CD4-positive, alpha-beta T cell treated with Interleukin-6 at 100 ng/mL for 8 hours (primary cell): Measurements from ENCODE around the gene TTLL12.

Experiments
- DNase-seq: peaks from one replicate; pipeline ENCODE4 v3.0.0-alpha.2; 2020; ENCODE audit warnings: mixed read lengths, low spot score

Gene TTLL12

DNA sequence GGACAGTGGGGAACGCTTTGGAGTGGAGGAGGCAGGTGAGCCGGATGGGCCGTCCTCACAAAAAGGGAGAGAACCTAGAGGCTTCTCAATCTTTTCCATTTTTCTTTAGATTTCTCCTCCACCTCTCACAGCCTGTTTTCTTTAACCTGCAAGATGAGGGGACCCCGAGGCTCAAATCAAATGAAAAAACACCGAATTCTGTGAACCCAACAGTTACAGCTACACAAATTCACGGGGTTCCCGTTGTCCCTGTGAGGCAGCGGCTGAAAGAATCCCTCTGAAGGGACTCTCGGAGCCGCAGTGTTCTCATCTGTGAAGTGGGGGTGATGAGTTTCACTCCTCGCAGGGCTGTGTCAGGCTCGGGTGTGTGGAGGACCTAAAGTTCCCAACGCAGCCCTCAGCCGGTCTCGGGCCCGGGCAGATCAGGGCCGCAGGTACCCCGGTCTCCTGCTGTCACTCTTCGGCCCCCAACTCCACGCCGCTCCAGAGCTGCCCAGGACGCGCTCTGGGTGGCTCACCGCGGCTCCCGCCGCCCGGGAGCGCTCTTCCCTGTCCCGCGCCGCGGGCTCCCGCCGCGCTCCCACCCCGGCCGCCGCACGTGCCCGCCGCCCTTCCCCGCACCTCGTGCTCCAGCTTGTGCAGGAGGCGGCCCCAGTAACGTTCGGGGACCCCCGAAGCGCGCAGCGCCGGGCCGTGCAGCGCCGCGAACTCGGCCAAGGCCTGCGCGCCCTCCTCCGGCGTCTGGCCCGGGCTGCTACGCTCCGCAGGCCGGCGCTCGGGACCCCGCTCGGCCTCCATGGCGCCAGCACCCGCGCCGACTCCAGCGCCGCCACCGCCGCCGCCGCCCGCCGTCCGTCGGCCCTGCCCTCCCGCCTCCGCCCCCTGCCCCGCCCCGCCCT is at the start of gene TTLL12:
Gene TTLL12, minus strand, starts transcription at position 863 of the 899 bp plus-strand sequence. Its CDS starts 65 bp downstream, at position 798.
- peak; percentile 54 for DNase-seq

DNA sequence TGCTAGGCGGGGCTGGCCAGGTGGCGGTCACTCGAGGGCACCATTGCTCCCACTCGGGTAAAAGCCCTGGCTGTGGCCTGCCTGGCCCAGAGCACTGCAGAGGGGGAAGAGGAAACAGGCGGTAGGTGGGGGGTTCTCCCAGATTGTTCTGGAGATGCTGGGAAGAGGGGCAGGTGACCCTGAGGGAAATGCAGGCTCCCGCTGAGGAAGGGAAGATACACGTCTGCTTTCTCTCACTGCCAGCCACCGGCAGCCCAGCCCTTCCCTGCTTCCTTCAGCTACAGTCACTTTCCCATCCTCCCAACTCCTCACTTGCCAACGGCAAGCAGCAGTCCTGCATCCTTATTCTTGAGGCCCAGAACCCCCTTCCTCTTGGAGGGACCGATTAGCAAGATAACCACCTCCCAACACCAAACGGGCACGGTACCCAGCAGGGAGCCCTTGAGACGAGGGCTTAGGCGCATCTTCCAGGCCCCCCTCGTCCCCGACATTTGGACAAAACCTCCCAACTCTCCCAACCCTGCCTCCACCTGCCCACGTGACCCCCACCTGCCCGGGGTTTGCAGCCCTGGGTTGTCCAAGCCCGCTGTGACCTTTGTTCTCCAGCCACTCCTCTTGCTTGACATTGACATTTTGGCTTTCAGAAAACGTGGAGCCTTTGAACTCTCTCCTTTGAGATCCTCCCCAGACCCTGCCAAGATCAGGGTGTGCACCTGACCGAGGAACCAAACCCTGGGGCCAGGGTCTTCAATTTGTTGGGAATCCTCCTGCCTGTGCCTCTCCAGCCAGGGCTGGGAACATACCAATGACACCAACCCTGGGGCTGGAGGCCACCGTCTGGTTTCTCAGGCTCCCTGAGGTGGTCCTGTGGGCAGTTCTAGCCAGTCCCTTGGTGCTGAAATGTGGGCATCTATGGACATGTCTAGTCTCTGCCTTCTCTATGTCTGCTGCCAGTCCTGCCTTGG is 48.8 kb upstream of the TTLL12 start:
- no peak for DNase-seq

GRCh38 chr22:43234264-43234988 is 47.5 kb upstream of the TTLL12 start:
- DNase-seq = no peak

DNA sequence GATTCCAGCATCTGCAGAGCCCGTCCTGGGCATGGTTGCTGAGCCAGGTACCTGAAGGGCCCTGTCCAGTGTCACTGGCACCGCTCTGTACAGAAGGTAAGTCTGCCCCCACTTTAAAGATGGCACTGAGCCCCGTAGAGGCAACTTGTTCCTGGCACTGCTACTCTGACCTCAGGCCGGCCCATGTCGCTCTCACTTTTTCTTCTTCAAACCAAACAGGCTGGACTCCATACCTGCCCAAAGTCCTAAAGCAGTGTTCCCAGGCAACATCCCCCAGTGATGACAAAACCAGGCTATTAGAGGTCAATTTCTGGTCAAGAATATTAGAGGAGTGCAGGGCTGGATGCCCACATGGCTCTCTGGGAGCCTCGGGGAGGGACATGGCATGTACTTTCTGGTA is 46.6 kb upstream of the TTLL12 start:
- no peak for DNase-seq

DNA sequence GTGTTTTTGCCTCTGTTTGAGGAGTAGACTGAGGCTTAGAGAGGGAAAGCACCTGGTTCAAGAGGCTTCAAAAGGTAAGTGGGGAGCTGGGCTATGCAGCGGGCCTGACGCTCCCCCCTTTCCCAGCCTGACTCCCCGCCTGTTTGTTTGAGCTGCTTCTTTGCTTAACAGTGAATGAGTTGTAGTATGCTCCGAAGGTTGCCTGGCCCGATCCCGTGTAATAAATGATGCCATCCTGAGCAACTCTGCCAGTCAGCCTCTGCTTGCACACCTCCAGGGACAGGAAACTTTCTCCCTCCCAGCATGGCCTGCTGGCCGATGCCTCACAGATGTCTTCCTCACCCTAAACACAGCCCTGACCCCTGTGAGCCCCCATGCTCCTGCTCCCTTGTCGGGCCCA is 45.5 kb upstream of the TTLL12 start:
- no peak for DNase-seq

DNA sequence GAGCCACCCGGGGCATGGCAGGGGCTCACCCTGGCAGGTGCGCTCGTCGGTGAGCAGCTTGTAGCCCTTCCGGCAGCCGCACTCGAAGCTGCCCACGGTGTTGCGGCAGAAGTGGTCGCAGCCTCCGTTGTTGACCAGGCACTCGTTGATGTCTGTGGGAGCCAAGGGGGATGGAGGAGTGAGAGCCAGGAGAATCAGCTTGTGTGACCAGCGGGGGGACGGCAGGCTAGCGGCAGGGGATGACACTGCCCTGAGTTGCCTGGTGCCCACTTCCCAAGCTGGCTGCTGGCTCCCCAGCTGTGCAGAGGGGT is 44.7 kb upstream of the TTLL12 start:
- DNase-seq = no peak

GRCh38 chr22:43230971-43231723 is 44.2 kb upstream of the TTLL12 start:
- peak; percentile 52 for DNase-seq

- no peak for DNase-seq
Observed at GRCh38 chr22:43230571-43230970, 43.6 kb upstream of the TTLL12 start.

- DNase-seq = no peak
Observed at GRCh38 chr22:43228863-43229262, 41.9 kb upstream of the TTLL12 start.

DNA sequence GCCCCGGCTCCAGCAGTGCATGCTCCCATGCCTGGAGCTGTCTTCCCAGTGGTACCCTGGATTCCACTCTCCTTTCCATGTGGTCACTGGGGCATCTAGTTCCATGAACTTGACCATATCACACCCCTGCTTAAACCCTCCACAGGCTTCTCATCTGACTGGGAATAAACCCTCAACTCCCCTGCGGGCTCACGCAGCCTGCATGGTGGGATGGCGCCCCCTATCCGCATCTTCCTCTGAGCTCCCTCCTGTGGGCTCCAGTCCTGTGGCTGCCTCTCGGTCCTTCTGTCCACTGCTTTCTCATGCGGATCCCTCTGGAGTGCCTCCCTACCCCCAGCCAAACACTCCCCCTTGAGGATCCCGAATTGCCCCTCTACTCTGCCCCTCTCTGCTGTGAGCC is 41.4 kb upstream of the TTLL12 start:
- DNase-seq = no peak

DNA sequence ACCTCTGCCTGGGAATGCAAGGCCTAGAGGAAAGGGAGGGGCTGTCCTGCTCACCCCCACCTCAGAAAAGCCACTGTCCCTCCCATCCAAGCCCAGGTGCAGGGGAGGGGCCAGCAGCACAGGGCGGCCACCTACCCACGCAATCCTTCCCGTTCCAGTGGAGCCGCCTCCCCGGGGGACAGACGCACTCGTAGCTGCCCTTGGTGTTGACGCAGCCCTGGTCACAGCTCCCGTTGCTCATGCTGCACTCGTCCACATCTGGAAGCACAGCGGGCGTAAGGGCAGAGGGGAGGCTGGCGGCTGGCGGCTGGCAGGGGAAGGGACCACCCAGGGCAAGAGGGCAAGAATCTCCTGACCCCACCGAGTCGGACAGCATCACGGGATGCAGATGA is 40.3 kb upstream of the TTLL12 start:
- no peak for DNase-seq

- no peak for DNase-seq
Observed at GRCh38 chr22:43226377-43227238, 39.7 kb upstream of the TTLL12 start.

GRCh38 chr22:43225609-43226008 is 38.7 kb upstream of the TTLL12 start:
- DNase-seq = no peak

DNA sequence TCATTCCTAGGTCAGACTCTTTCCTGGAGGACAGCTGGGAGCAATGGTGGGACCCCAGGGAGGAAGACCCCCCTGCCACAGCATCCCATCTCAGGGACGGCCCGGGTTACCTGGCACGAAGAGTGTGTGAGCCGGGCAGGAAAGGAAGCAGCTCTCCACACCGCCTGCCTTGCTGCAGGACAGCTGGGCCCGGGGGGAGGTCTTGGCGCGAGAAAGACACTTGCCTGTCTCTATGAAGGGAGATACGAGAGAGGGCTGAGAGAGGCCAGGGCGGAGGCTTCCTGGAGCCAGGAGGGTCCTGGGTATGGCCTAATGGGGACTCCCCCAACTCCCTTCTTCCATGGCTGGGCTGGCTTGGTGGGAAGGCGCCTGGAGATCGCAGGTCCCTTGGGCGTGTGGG is 36.1 kb upstream of the TTLL12 start:
- DNase-seq = no peak

- no peak for DNase-seq
Observed at GRCh38 chr22:43222262-43222661, 35.3 kb upstream of the TTLL12 start.

DNA sequence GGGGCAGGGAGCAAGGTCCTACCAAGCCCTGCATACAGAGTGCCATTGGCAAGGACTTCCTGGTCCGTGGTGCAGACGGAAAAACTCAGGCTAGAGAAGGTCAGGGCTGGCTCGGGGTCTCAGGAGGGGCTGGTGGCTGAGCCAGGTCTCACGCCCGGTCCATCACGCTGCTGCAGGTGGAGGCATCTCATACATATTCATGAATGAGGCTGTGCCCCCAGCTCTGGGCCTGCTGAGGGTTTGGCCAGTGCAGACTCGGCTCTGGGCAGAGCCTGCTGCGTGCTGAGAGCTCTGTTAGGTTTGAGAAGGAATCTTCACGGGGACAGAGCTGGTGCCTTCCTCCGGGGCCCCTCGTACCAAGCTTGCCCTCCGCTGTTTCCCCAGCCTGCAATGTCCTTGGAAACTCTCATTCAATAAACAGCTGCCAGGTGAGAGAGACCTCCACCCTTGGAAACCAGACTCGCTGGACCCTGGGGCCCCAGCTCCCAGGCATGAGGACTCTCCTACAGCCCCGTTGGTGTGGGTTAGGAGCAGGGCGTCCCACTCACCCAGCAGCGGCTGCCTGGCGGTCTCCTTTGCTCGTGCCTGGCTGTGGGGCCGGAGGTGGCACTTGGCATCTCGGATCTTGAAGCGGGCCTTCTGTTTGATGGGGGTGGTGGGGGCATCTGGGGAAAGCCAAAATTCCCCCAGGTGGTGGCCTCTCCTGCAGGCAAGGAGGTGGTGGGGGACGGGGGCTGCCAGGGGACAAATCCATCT is 33.9 kb upstream of the TTLL12 start:
- DNase-seq = no peak

- no peak for DNase-seq
Observed at GRCh38 chr22:43218786-43219185, 31.9 kb upstream of the TTLL12 start.

DNA sequence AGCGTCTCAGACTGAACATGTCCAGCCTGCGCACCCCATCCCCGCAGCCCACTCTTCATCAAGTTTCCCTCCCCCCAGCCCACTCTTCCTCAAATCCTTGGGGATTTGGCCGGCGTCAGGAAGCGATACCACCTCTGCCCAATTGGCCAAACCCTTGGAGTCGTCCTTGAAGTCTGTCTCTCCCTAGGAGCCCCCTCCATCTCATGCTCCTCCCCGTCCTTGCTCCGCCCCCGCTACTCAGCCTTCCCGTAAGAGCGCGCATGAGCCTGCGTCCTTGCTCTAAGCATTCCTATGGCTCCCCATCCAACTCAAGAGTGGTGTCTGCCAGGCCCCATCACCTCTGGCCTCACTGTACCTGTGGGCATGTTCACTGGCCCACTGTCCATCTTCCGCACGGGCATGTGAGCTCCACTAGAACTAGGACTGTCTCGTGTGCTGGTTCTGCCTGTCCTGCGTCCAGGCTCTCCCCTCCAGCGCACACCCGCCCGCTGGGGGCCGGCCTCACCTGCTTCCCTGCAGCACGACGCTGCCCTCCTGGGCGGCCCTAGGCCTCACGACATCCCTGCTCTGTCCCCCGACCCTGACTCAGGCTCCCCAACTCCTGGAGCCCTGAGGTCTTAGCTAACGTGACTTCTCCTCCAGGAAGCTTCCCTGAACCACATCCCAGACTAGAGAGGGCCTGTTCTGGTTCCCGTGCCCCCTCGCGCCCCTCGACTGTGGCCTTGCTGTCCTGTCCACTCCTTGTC is 30.5 kb upstream of the TTLL12 start:
- DNase-seq = no peak

- DNase-seq = no peak
Observed at GRCh38 chr22:43216738-43217137, 29.8 kb upstream of the TTLL12 start.
